Body of pancreas (tissue), 4 donors: ENCODE measurements around the gene TENM3. TPM values are rescaled to one million over a fixed set of nuclear protein-coding genes. Genes with fewer than 3 reads are reported as not detected.

Experiments used
- ATAC-seq: fragments of 150-250 bp; one replicate; pipeline ENCODE4 v1.9.1; 2016
- DNase-seq, 4 donors: peaks; one replicate each; pipeline ENCODE4 v3.0.0-alpha.2; 2019
- H3K27ac ChIP-seq, 4 donors: fragments of 200-600 bp; sonication (generic); 1 replicate in 3 of 4; 2 replicates in 1 of 4; pipeline versions ENCODE4 v1.5.1 to v1.6.1; 2016 to 2019; ENCODE audit warnings: mild to moderate bottlenecking in 1 of 4, mixed read lengths in 1 of 4, moderate library complexity in 1 of 4
- H3K27me3 ChIP-seq, 2 donors: fragments of 200-600 bp; sonication (generic); one replicate each; pipeline ENCODE4 v1.6.0; 2016; ENCODE audit warnings: mild to moderate bottlenecking in 1 of 2
- H3K36me3 ChIP-seq, 2 donors: fragments of 200-600 bp; sonication (generic); replicated peaks in 1 of 2; 2 replicates each; pipeline ENCODE4 v1.5.1; 2016; ENCODE audit warnings: low read depth in 2 of 2; ENCODE audit not compliant: insufficient read depth in 1 of 2
- H3K4me1 ChIP-seq: fragments of 200-600 bp; sonication (generic); one replicate; pipeline ENCODE4 v1.6.0; 2016
- H3K4me3 ChIP-seq, 2 donors: fragments of 200-600 bp; sonication (generic); 1 replicate in 1 of 2; 2 replicates in 1 of 2; pipeline ENCODE4 v1.5.1; 2016 to 2019
- H3K9me3 ChIP-seq, 3 donors: fragments of 200-600 bp; sonication (generic); 1 replicate in 2 of 3; 2 replicates in 1 of 3; pipeline ENCODE4 v1.5.1; 2016
- POLR2A ChIP-seq, 3 donors: fragments of 450-650 bp; IDR thresholded peaks; one replicate each; pipeline ENCODE4 v1.6.1; 2016; ENCODE audit warnings: antibody characterized with exemption in 3 of 3, mild to moderate bottlenecking in 2 of 3
- WGBS, 2 donors: methylation state at CpG; one replicate each; pipeline ENCODE4 v1.1.5; 2017; 5-methylcytosine and 5-hydroxymethylcytosine counted together
- intact Hi-C: fragments of 100-400 bp; cut with DNase I; formaldehyde crosslinking; loops from one replicate; pipeline ENCODE4 v1.15.1; 2023
- total RNA-seq, 2 donors: library from RNA; depleted of rRNA; stranded (reverse); fragments of >200 nt; gene quantifications; one replicate each; pipeline ENCODE4 v1.1.0, GENCODE V29; 2016
- TF ChIP-seq, protein P1 (sequence below), 7 experiments: fragments of 450-650 bp in 4 of 7; fragments of 200-600 bp in 3 of 7; sonication (generic) in 3 of 7; IDR thresholded peaks; one replicate each; pipeline ENCODE4 v1.5.1; 2016 to 2019; ENCODE audit warnings: antibody characterized with exemption in 7 of 7

Gene TENM3
- total RNA-seq, 2 donors from 2014 or later, result 2.3 to 9.6 TPM

DNA sequence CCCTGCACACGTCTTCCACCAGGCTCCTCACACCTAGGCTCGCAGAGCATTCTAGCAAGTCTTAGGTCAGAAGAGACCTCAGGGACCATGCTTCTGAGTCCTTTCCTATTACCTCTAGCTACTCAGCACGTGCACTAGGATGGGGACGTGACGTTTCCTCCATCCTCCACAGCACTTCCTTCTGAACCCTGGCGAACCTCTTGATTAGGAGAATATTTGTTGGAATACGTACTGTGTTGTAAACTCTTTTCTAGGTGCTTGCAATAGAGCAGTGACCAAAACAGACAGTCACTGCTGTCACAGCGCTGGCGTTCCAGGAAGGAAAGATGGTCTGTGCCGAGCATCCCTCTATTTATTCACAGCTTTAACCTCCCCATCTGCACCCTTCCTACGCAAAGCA is 12.9 kb upstream of the TENM3 start:
- TF ChIP-seq, protein P1, sequence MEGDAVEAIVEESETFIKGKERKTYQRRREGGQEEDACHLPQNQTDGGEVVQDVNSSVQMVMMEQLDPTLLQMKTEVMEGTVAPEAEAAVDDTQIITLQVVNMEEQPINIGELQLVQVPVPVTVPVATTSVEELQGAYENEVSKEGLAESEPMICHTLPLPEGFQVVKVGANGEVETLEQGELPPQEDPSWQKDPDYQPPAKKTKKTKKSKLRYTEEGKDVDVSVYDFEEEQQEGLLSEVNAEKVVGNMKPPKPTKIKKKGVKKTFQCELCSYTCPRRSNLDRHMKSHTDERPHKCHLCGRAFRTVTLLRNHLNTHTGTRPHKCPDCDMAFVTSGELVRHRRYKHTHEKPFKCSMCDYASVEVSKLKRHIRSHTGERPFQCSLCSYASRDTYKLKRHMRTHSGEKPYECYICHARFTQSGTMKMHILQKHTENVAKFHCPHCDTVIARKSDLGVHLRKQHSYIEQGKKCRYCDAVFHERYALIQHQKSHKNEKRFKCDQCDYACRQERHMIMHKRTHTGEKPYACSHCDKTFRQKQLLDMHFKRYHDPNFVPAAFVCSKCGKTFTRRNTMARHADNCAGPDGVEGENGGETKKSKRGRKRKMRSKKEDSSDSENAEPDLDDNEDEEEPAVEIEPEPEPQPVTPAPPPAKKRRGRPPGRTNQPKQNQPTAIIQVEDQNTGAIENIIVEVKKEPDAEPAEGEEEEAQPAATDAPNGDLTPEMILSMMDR (IDR thresholded peaks at IDR 0.05), result no peak
- TF ChIP-seq POLR2A (IDR thresholded peaks at IDR 0.05), result no peak
- ATAC-seq (no peak), DNase-seq (no peak)
- Histone ChIP-seq H3K9me3 (no peaks in the 10 kb centered on the region), H3K36me3 (no peaks in the 10 kb centered on the region), H3K4me3 (no peak overlapping the region), H3K27ac (no peak overlapping the region), H3K27me3 (no peaks in the 10 kb centered on the region), H3K4me1 (no peaks in the 10 kb centered on the region)
- intact Hi-C loops, result no loop called here
- WGBS, 2 donors, result 67 to 78% methylated on average over 11 of the region's 11 CpGs

DNA sequence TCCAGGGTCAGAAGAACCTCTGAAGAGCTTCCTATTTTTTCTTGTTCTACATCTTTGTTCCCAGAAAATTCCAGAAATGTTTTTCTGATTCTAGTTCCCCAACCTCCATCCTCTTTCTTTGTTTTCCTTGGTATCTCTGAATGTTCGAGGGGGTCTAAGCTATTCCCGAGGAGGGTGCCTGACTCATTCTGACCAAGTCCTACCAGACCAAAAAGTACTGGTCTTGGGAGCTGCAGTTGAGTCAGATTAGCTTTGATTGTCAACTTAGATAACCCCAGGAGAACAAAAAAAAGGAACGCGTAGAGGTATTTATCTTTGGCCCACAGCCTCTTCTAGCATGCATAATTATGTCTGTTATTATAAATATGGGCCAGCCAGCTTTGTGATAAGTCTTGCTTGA is 12.1 kb upstream of the TENM3 start:
- Histone ChIP-seq H3K4me1 (no peaks in the 10 kb centered on the region), H3K4me3 (no peak overlapping the region), H3K27ac (no peak overlapping the region), H3K27me3 (no peaks in the 10 kb centered on the region), H3K36me3 (no peaks in the 10 kb centered on the region), H3K9me3 (no peaks in the 10 kb centered on the region)
- intact Hi-C loops, result no loop called here
- no peak for ATAC-seq
- WGBS, 2 donors, result 44% methylated on average over 4 of the region's 4 CpGs
- DNase-seq, result no peak
- TF ChIP-seq, protein P1 (IDR thresholded peaks at IDR 0.05), result no peak
- TF ChIP-seq POLR2A (IDR thresholded peaks at IDR 0.05), result no peak

DNA sequence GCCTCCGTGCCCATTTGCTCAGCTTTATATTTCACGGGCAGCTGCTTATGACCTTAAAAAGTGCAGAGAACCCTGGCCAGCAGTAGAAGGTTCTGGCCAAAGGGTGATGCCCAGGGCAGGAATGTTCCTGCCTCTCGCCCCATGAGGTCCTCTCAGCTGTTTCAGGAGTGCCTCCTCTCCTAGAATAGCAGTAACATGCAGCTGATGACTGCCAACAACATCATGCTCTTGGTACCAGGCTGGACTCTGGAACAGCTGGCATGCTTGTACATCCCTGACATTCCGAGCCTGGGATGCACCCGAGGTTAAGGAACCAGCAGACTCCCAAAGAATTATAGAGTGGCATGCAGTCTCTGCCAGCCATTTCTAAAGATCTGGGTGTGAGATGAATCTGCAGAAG is 11.7 kb upstream of the TENM3 start:
- DNase-seq (no peak), ATAC-seq (no peak)
- intact Hi-C loops, result no loop called here

DNA sequence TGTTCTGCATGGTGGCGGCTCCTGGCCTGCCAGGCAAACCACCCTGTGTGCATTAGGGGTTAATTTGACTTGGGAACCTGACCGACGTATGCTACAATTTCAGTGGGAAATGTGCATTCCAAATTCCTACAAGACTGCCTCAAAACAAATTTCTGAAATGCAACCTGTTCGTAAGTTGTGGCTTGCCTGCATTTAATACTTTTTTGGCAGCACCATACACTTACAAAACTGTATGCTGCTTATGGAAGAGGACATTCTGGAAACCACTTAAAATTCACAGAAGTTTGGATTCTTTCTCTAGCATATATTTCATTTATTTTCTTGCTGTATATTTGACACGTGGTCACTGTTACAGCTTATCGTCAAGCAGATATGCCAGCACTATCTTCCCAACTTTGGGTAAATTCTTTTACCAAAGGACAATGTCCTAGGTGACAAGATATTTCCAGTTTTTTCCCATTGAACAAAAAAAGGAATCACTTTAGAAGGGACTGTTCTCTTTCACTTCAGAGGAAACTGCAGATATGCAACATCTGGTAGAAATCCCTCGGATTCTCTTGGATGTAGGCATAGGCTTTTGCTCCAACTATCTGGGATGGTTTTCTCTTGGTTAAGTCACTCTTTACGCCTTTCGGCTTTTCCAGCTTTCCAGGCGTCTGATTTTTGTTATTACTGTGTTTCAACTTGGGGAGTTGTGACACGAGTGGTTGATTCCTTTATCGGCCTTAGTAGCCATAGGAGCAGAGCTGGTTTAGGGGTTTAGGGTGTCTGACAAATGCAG is 9.7 kb upstream of the TENM3 start:
- Histone ChIP-seq H3K36me3 (no peaks in the 10 kb centered on the region), H3K4me1 (no peaks in the 10 kb centered on the region), H3K27me3 (no peaks in the 10 kb centered on the region), H3K27ac (no peak overlapping the region), H3K4me3 (no peak overlapping the region), H3K9me3 (no peaks in the 10 kb centered on the region)
- WGBS, 2 donors, result 62 to 68% methylated on average over 11 to 12 of the region's 12 CpGs
- TF ChIP-seq, protein P1 (IDR thresholded peaks at IDR 0.05), result no peak
- TF ChIP-seq POLR2A (IDR thresholded peaks at IDR 0.05), result no peak
- no peak for DNase-seq
- intact Hi-C loops, result no loop called here
- no peak for ATAC-seq

More for the DNA sequence above, 11.7 kb upstream of the TENM3 start:
- WGBS, 2 donors, result 35 to 60% methylated on average over 4 to 5 of the region's 5 CpGs
- H3K27me3 ChIP-seq, result no peaks in the 10 kb centered on the region
- no peaks in the 10 kb centered on the region for H3K4me1 ChIP-seq
- no peaks in the 10 kb centered on the region for H3K36me3 ChIP-seq
- H3K27ac ChIP-seq, result no peak overlapping the region
- TF ChIP-seq POLR2A (IDR thresholded peaks at IDR 0.05), result no peak
- TF ChIP-seq, protein P1 (IDR thresholded peaks at IDR 0.05), result no peak
- no peaks in the 10 kb centered on the region for H3K9me3 ChIP-seq
- H3K4me3 ChIP-seq, result no peak overlapping the region
